ENCODE data around the gene MAGI1.

The MAGI1 gene

DNA sequence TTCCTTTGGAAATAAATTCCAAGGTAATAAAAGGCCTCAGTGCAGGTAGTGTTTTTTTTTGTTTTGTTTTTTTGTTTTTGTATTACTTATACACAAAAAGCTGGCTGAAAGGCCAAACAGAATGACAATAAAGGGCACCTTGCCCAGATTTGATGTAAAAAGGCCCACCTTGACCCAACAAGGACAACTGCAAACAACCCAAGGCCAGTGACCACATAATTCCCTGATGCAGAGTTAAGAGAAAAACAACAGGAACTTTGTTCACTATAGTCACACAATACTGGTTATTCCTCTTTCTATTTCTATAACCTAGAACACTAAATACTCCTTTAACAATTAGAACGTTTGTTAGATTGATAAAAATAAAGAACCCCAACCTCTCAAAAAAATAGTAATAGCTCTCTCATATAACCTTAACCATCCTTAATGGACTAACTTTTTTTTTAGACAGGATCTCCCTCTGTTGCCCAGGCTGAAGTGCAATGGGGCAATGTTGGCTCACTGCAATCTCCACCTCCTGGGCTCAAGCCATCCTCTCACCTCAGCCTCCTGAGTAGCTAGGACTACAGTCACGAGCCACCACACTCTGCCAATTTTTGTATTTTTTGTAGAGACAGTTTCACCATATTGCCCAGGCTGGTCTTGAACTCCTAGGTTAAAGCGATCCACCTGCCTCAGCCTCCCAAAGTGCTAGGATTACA, 113.3 kb downstream of the MAGI1 start:
- H3K36me3 Mint-ChIP-seq (ENCODE audit: low read depth), result no peaks in the 10 kb centered on the region
- no peaks in the 10 kb centered on the region for H3K4me1 Mint-ChIP-seq (ENCODE audit: low read depth)
- peaks cover 2% of the 10 kb centered on the region for H3K9me3 Mint-ChIP-seq
- H3K27ac Mint-ChIP-seq, result no peak overlapping the region
- no peaks in the 10 kb centered on the region for H3K27me3 Mint-ChIP-seq
- no peak overlapping the region for H3K4me3 Mint-ChIP-seq
- intact Hi-C loops (cut with micrococcal nuclease), result no loop called here

DNA sequence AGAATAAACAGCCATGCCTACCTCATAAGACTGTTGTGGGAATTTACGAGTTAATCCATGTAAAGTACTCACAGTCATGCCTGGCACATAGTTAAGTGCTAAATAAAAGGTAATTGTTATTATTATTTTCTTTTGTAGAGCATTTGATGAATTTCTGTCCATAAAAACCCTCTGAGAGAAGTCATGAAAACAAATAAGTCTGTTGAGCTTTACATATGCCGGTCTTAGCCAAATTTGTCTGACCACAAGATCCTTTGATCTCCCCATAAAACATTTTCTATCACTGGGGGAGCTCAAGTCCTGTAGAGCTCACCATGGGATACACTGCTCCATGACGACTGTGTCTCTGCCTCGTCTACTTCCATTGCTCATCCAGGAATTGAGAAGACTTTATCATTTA, 114.0 kb downstream of the MAGI1 start:
- Mint-ChIP-seq H3K36me3 (ENCODE audit: low read depth) (no peaks in the 10 kb centered on the region), H3K27ac (no peak overlapping the region), H3K9me3 (no peaks in the 10 kb centered on the region), H3K4me3 (no peak overlapping the region), H3K27me3 (no peaks in the 10 kb centered on the region), H3K4me1 (ENCODE audit: low read depth) (no peaks in the 10 kb centered on the region)
- intact Hi-C loops (cut with micrococcal nuclease), result no loop called here

DNA sequence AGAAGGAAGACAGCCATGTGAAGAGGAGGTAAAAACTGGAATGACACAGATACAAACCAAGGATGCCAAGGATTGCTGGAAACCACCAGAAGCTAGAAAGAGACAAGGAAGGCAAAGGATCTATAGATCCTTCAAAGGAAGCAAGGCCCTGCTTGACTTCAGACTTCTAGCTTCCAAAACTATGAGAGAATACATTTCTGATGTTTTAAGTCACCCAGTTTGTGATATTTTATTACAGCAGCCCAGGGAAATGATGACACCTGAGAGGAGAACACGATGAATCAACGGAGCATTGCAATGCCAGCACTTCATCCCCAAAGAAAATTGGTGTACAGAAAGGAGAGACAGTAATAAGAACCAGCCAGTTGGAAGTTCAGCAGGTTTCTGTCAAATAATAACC, 116.3 kb downstream of the MAGI1 start:
- Mint-ChIP-seq H3K27me3 (no peaks in the 10 kb centered on the region), H3K9me3 (no peaks in the 10 kb centered on the region), H3K27ac (no peak overlapping the region), H3K4me1 (ENCODE audit: low read depth) (no peaks in the 10 kb centered on the region), H3K36me3 (ENCODE audit: low read depth) (no peaks in the 10 kb centered on the region), H3K4me3 (no peak overlapping the region)
- intact Hi-C loops (cut with micrococcal nuclease), result no loop called here

DNA sequence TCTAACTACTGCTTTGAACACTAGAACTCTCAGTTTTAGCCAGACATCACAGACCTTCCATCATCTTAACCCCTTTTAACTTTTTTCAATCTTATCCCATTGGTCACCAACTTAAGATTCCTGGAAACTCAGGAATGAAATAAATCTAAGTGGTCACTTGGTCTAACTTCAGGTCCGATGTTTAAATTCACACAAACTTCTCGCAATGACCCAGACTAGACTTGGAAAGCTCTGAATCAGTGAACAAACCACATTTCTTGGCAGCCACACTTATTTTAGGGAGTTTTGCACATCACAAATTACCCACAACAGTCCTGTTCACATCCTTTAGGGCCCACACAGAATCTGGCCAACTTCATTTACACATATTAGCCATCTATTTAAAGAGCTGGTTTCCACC, 118.9 kb downstream of the MAGI1 start:
- H3K4me1 Mint-ChIP-seq (ENCODE audit: low read depth), result no peaks in the 10 kb centered on the region
- H3K36me3 Mint-ChIP-seq (ENCODE audit: low read depth), result no peaks in the 10 kb centered on the region
- no peaks in the 10 kb centered on the region for H3K27me3 Mint-ChIP-seq
- H3K27ac Mint-ChIP-seq, result no peak overlapping the region
- H3K9me3 Mint-ChIP-seq, result no peaks in the 10 kb centered on the region
- H3K4me3 Mint-ChIP-seq, result no peak overlapping the region
- intact Hi-C loops (cut with micrococcal nuclease), result no loop called here

DNA sequence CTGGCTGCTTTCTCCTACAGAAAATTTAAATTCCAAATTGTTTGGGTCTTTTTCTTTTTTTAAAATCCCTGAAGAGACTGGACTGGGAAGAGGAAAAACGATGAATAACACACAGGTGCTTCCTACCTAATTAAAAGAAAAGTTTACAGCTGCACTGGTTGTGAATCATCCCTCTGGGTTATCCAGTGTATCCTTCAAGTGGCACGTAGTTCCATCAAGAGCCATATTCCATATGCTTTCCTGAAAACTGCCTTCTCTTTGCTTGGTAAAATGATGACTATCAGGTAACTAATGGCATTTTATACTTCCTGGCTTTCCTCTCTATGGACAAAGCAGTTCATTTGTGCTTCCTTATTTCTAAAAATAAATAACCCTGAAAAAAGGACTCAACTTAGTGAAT, 123.2 kb downstream of the MAGI1 start:
- no peaks in the 10 kb centered on the region for H3K36me3 Mint-ChIP-seq (ENCODE audit: low read depth)
- no peak overlapping the region for H3K4me3 Mint-ChIP-seq
- no peaks in the 10 kb centered on the region for H3K9me3 Mint-ChIP-seq
- intact Hi-C loops (cut with micrococcal nuclease), result no loop called here
- no peaks in the 10 kb centered on the region for H3K4me1 Mint-ChIP-seq (ENCODE audit: low read depth)
- no peak overlapping the region for H3K27ac Mint-ChIP-seq
- no peaks in the 10 kb centered on the region for H3K27me3 Mint-ChIP-seq

DNA sequence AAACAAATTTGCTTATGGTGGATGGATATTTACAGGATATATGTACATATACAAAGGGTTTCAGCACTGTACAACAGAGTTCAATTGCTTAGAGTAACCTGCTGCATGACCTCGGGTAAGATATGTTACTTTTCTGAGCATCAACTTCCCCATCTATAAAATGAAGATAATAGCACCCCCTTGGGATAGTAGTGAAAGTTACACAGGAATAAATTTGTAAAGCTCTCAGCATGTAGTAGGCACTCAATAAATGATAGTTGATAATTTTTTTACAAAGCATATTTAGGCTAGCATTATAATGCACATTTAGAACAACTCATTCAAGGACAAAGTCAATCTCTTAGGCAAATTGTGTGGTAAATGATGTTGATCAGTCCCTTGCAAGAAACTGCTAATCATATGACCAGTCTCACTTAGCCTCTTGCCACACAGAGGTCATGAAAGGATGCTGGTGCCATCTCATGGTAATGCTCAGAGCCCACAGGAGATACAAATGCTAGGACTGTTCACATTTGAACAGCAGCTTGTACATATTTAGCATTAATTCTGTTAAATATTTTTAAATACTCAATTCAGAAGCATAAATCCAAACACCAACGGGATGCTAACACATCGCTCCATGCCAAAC, 123.9 kb downstream of the MAGI1 start:
- intact Hi-C loops (cut with micrococcal nuclease), result no loop called here
- no peaks in the 10 kb centered on the region for H3K36me3 Mint-ChIP-seq (ENCODE audit: low read depth)
- no peak overlapping the region for H3K4me3 Mint-ChIP-seq
- no peaks in the 10 kb centered on the region for H3K9me3 Mint-ChIP-seq
- H3K4me1 Mint-ChIP-seq (ENCODE audit: low read depth), result no peaks in the 10 kb centered on the region
- no peak overlapping the region for H3K27ac Mint-ChIP-seq
- H3K27me3 Mint-ChIP-seq, result no peaks in the 10 kb centered on the region

DNA sequence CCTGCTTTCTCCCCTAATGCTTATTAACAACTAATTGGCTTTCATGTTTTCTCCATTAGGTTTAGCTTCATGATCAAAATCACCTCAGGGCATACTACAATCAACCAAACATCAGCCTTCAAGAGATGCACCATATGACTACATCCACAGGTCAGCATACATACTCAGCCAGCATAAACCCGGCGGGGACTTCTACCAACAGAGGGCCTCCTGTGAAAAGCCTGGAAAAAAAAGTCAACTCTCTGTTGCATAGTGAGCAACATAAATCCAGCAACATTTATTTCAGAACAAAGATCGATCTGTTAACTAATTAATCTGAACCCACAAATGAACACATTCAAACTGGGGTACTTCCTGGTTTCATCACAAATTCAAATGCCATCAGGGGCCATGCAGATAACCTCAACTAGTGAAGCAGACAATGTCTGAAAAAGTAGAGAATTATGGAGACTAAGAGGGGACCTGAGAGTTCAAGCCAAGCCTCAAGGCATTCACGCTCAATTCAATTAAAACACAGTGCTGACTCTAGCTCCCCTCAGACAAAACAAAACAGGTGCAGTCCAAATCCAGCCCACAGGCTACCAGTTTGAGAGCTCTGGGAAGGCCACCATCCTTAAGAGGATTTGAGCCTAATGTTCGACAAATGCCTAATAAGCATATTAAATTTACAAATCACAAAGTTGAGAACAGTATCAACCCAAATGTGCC, 124.5 kb downstream of the MAGI1 start:
- Mint-ChIP-seq H3K4me3 (no peak overlapping the region), H3K9me3 (no peaks in the 10 kb centered on the region), H3K27ac (no peak overlapping the region), H3K27me3 (no peaks in the 10 kb centered on the region), H3K36me3 (ENCODE audit: low read depth) (no peaks in the 10 kb centered on the region), H3K4me1 (ENCODE audit: low read depth) (no peaks in the 10 kb centered on the region)
- intact Hi-C loops (cut with micrococcal nuclease), result no loop called here

DNA sequence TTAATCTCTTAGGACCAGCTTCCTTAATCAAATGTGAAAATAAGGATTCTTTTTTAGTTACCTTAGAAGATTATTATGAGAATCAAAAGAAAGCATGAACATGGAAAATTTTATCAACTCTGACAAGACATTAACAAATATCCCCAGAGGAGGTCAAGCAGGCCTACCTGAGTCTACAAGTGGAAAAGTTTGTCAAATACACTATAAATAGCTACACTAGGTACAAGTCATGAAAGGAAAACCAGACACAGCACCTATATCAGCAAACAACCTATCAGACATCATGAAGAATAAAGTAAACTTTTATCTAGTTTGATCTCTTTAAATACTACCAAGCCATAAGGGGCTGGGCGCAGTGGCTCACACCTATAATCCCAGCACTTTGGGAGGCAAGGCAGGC, 126.1 kb downstream of the MAGI1 start:
- H3K36me3 Mint-ChIP-seq (ENCODE audit: low read depth), result no peaks in the 10 kb centered on the region
- H3K9me3 Mint-ChIP-seq, result no peaks in the 10 kb centered on the region
- H3K4me1 Mint-ChIP-seq (ENCODE audit: low read depth), result no peaks in the 10 kb centered on the region
- H3K4me3 Mint-ChIP-seq, result no peak overlapping the region
- H3K27ac Mint-ChIP-seq, result no peak overlapping the region
- intact Hi-C loops (cut with micrococcal nuclease), result no loop called here
- no peaks in the 10 kb centered on the region for H3K27me3 Mint-ChIP-seq

DNA sequence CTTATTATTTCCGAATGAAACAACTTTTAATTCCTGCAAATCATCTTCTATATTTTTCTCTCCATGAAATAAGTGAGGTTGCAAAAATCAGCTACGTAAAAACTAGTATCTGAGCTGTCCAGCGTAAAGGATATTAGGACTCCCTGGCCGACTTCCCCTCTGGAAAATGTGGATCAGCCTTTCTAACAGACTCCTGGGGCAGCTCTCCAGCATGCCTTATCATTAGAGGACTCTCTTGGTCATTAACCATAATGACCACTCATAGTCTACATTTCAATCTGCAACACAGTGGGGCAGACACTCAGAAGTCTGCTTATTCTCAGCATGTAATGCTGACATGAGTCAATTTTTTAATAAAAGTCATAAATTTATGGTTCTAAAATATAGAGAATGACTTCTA, 130.1 kb downstream of the MAGI1 start:
- Mint-ChIP-seq H3K9me3 (no peaks in the 10 kb centered on the region), H3K4me1 (ENCODE audit: low read depth) (no peaks in the 10 kb centered on the region), H3K27ac (no peak overlapping the region), H3K36me3 (ENCODE audit: low read depth) (no peaks in the 10 kb centered on the region), H3K27me3 (no peaks in the 10 kb centered on the region), H3K4me3 (no peak overlapping the region)
- intact Hi-C loops (cut with micrococcal nuclease), result no loop called here

DNA sequence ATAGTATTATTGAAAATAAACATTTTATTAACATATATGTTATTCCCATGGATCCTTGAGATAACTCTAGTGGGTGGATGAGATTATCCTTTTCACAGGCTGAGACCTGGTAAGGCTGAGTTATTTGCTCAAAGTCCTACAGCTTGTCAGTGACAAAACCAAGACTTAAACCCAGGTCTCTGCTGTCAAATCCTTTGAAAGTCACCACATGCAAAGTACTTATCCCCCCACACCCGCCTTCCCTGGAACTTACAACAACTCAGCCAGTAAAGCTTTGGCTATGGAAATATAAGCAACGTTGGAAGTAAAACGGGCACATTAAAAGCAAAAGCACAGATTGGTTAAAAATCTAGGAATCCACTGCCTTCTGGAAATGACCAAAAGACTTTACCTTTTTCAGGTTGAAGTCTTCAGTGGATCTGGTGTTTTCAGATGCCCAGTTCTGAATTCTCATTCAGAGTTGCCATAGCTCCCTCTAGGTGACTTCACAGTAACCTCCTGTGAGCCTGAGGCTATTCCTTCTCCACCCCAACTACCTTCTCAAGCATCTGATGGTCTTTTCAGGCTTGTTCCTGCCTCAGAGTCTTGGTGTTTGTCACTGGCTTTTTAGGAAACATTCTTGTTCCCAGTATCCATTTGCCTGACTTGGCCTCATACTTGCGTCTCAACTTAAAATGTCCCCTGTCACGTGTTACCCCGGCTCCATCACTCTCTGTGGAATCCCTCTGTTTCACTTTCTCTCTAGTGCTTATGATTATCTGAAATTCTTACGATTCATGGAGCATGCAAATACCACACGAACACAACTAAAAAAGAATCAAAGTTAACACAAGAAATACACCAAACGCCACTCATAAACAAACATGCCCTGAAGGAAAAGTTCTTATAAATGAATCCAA, 131.2 kb downstream of the MAGI1 start:
- no peaks in the 10 kb centered on the region for H3K4me1 Mint-ChIP-seq (ENCODE audit: low read depth)
- no peaks in the 10 kb centered on the region for H3K27me3 Mint-ChIP-seq
- H3K4me3 Mint-ChIP-seq, result no peak overlapping the region
- intact Hi-C loops (cut with micrococcal nuclease), result no loop called here
- no peaks in the 10 kb centered on the region for H3K9me3 Mint-ChIP-seq
- no peaks in the 10 kb centered on the region for H3K36me3 Mint-ChIP-seq (ENCODE audit: low read depth)
- no peak overlapping the region for H3K27ac Mint-ChIP-seq

DNA sequence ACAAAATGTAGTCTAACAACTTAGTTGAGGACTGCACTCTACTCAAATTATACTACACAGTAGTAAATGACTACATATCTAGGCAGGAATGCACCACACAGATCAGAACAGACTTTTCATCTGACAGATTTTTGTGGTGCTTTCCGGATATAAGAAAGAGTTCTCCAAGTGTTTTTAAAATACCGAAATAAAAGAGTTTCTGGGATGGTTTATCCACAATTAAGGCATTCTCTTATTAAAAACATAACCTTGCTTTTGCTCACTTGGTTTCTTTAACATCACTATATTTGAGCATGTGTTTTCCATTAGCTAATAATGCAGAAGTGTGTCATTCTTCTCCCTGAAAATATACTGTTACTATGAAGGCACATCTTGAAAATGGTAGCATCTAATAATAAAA, 132.9 kb downstream of the MAGI1 start:
- Mint-ChIP-seq H3K4me3 (no peak overlapping the region), H3K9me3 (no peaks in the 10 kb centered on the region)

DNA sequence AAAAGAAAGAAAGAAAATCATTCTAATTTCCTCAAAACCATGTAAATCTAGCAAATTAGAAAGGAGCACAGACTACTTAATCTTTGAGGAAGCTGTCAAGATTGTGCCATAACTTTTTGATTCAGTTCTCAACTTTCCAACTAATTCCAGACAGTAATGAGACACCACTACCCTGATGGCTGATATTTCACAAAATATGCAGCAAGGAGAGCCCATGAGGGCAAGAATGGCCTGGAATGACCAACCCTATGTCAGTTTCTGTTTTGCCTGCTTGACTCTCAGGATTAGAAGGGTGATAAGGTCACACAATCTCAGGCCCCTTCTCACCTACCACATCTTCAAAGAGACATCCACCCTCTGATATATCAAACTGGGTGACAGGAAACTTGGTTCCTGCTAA, 134.7 kb downstream of the MAGI1 start:
- intact Hi-C loops (cut with micrococcal nuclease), result no loop called here
- H3K27ac Mint-ChIP-seq, result no peak overlapping the region
- no peak overlapping the region for H3K4me3 Mint-ChIP-seq
- H3K9me3 Mint-ChIP-seq, result no peaks in the 10 kb centered on the region
- no peaks in the 10 kb centered on the region for H3K36me3 Mint-ChIP-seq (ENCODE audit: low read depth)
- no peaks in the 10 kb centered on the region for H3K4me1 Mint-ChIP-seq (ENCODE audit: low read depth)
- H3K27me3 Mint-ChIP-seq, result no peaks in the 10 kb centered on the region

More for the DNA sequence above, 132.9 kb downstream of the MAGI1 start:
- intact Hi-C loops (cut with micrococcal nuclease), result no loop called here
- H3K36me3 Mint-ChIP-seq (ENCODE audit: low read depth), result no peaks in the 10 kb centered on the region
- H3K27ac Mint-ChIP-seq, result no peak overlapping the region
- no peaks in the 10 kb centered on the region for H3K4me1 Mint-ChIP-seq (ENCODE audit: low read depth)
- no peaks in the 10 kb centered on the region for H3K27me3 Mint-ChIP-seq

DNA sequence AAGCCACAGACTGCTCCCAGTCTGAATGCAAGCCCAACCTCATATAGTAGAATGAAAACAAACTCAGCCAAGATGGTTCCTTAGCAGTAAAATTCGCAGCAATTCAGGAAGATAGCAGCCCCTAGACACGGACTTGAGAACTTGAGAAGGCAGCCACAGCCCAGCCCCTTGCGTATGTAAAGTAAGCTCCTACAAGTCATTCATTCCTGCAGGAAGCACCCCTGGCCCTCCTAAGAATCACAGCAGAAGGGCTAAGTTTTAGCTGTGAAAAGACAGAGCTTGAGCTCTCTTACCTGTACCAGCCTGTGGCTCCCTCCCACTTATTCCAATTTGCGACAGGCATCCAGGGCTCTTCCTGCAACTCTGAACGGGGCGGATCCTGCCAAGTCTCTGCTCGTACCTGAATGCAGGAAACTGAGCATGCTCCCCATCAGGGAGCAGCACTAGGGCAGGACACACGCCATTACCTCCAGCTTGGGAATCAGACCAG, 136.4 kb downstream of the MAGI1 start:
- no peaks in the 10 kb centered on the region for H3K4me1 Mint-ChIP-seq (ENCODE audit: low read depth)
- H3K27ac Mint-ChIP-seq, result no peak overlapping the region
- H3K9me3 Mint-ChIP-seq, result no peaks in the 10 kb centered on the region
- no peak overlapping the region for H3K4me3 Mint-ChIP-seq
- no peaks in the 10 kb centered on the region for H3K27me3 Mint-ChIP-seq
- intact Hi-C loops (cut with micrococcal nuclease), result no loop called here
- no peaks in the 10 kb centered on the region for H3K36me3 Mint-ChIP-seq (ENCODE audit: low read depth)

DNA sequence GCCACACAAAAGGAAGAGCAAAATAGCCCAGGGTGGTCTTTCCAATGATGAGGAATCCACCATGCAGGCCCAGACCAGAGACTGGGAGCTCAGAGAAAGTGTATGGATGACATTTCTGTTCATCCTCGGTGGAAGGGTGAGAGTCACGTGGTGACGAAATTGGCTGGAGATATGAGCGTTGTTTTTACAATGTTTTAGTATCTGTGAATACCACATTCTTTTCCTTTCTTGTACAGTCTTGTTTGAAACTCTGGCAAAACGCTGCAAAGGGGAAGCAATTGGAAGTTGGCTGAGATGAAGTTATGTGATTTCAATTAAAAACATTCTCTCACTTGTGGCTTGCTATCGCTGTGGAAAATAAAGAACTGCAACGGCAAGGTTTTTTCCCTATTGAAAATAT, 137.5 kb downstream of the MAGI1 start:
- H3K9me3 Mint-ChIP-seq, result no peaks in the 10 kb centered on the region
- H3K27ac Mint-ChIP-seq, result no peak overlapping the region
- intact Hi-C loops (cut with micrococcal nuclease), result no loop called here
- no peak overlapping the region for H3K4me3 Mint-ChIP-seq
- no peaks in the 10 kb centered on the region for H3K36me3 Mint-ChIP-seq (ENCODE audit: low read depth)
- no peaks in the 10 kb centered on the region for H3K27me3 Mint-ChIP-seq
- no peaks in the 10 kb centered on the region for H3K4me1 Mint-ChIP-seq (ENCODE audit: low read depth)
